ENCODE data around the gene MAML3.

The MAML3 gene

DNA sequence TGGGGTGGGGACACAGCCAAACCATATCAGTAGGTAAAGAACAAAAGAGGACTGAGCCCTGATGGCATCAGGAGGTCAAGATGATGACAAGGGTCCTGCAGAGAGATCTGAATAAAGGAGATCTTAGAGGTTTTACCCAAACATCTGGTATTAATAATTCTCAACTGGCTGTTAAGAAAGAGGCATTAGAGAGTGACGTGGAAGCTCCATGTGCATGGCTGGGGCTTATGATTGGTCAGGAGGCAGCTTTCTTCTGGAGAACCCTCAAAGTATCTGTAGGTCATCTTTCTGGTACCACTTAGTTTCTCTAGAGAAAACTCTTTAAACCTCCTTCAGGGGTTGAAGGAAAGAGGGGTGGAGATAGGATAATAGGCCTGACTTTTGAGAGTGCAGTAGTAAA lies 469.6 kb downstream of the MAML3 start:
- DNase-seq (ENCODE audit: low spot score) = no peak
- TF ChIP-seq, protein P1, sequence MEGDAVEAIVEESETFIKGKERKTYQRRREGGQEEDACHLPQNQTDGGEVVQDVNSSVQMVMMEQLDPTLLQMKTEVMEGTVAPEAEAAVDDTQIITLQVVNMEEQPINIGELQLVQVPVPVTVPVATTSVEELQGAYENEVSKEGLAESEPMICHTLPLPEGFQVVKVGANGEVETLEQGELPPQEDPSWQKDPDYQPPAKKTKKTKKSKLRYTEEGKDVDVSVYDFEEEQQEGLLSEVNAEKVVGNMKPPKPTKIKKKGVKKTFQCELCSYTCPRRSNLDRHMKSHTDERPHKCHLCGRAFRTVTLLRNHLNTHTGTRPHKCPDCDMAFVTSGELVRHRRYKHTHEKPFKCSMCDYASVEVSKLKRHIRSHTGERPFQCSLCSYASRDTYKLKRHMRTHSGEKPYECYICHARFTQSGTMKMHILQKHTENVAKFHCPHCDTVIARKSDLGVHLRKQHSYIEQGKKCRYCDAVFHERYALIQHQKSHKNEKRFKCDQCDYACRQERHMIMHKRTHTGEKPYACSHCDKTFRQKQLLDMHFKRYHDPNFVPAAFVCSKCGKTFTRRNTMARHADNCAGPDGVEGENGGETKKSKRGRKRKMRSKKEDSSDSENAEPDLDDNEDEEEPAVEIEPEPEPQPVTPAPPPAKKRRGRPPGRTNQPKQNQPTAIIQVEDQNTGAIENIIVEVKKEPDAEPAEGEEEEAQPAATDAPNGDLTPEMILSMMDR (IDR thresholded peaks at IDR 0.05; ENCODE audit: borderline replicate concordance, control extremely low read depth, extremely low read depth, insufficient read depth, missing control alignments) = no peak
- in situ Hi-C loops (cut with MboI; ENCODE audit: low sequenced_read_pairs, unreplicated experiment) = no loop called here

DNA sequence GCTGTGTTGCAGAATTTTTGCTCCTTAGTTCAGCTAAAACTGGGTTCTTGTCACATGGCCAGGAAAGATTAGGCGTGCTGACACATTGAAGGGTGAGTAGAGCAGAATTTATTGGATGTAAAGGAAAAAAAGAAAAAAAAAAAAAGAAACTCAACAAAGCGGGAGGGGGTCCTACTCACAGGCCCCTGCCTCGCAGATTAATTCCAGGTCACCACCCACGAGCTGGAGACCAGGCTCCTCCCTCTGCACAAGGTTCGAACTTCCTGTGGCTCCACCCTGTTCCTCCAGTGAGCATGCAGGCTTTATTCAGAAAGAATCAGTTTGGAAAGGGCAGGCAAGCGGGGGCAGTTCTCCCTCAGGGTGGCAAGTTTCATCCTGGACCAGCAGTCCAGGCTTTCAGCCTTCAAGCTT lies 471.2 kb downstream of the MAML3 start:
- in situ Hi-C loops (cut with MboI; ENCODE audit: low sequenced_read_pairs, unreplicated experiment) = no loop called here
- TF ChIP-seq, protein P1 (IDR thresholded peaks at IDR 0.05; ENCODE audit: borderline replicate concordance, control extremely low read depth, extremely low read depth, insufficient read depth, missing control alignments) = no peak
- no peak for DNase-seq (ENCODE audit: low spot score)

DNA sequence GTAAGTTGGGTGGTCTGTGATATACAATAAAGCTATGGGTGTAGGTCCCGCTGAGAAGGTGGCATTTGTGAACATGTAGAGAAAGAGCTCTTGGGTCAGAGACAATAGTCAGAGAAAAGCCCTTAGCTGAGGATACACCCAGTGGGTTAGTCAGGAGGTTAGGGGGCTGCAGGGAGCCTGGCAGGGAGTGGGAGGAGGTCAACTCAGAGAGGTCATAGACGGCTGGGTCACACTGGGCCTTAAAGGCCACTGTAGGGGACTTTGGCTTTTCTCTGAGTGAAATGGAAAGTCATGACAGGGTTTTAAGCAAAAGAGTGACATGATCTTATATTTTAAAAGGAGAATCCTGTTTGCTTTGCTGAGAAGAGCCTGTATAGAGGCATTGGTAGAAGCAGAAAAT lies 471.7 kb downstream of the MAML3 start:
- DNase-seq (ENCODE audit: low spot score) = no peak
- in situ Hi-C loops (cut with MboI; ENCODE audit: low sequenced_read_pairs, unreplicated experiment) = no loop called here
- TF ChIP-seq, protein P1 (IDR thresholded peaks at IDR 0.05; ENCODE audit: borderline replicate concordance, control extremely low read depth, extremely low read depth, insufficient read depth, missing control alignments) = no peak

DNA sequence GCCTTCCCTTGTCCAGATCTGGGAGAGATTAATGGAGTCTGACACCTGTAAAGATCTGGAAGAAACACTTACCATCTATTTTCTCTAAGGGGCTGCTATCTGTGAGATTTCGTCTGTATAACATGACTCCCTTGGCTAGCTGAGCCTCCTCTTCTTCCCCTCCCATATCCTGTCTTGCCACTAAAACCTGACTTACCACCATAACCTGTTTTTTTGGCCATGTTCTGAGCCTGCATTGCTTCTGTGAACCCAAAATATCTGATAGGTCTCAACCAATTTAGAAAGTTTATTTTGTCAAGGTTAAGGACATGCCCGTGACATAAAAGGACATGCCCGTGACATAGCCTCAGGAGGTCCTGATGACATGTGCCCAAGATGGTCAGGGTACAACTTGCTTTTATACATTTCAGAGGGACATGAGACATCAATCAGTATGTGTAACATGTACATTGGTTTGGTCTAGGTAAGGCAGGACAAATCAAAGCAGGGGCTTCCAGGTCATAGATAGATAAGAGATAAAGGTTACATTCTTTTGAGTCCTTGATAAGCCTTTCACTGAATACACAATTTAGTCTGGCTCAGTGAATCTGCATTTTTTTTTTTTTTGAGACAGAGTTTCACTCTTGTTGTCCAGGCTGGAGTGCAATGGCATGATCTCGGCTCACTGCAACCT lies 476.9 kb downstream of the MAML3 start:
- in situ Hi-C loops (cut with MboI; ENCODE audit: low sequenced_read_pairs, unreplicated experiment) = no loop called here
- DNase-seq (ENCODE audit: low spot score) = no peak
- TF ChIP-seq, protein P1 (IDR thresholded peaks at IDR 0.05; ENCODE audit: borderline replicate concordance, control extremely low read depth, extremely low read depth, insufficient read depth, missing control alignments) = no peak

DNA sequence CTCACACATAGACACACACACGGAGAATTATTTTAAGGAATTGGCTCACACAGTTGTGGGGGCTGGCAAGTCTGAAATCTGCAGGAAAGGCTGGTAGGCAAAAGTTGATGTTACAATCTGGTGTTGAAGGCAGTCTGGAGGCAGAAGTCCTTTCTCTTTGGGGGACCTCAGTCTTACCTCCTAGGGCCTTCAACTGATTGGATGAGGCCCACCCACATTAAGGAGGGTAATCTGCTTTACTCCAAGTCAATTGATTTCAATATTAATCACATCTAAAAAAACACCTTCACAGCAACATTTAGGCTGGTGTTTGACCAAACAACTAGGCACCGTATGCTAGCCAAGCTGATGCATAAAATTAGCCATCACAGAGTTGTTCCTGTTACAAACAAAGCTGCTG lies 477.6 kb downstream of the MAML3 start:
- no peak for DNase-seq (ENCODE audit: low spot score)
- in situ Hi-C loops (cut with MboI; ENCODE audit: low sequenced_read_pairs, unreplicated experiment) = no loop called here
- TF ChIP-seq, protein P1 (IDR thresholded peaks at IDR 0.05; ENCODE audit: borderline replicate concordance, control extremely low read depth, extremely low read depth, insufficient read depth, missing control alignments) = no peak

DNA sequence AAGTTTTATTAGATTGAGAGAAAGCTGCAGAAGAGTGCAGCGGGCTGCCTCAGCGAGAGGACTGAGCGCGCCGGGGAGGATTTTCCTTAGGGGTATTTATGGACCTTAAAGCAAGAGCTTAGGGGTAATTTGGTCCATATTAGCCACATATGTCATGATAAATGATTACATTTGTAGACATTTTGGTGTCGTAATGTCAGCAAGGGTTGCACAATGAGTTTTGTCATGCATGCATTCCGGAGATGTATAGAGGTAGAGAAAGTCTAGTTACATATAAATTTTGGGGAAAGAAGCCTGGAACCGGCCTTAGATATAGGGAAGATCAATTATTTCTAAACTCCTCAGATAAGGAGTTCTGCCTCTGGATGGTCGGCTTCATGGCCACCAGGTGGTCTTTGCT lies 478.3 kb downstream of the MAML3 start:
- in situ Hi-C loops (cut with MboI; ENCODE audit: low sequenced_read_pairs, unreplicated experiment) = no loop called here
- TF ChIP-seq, protein P1 (IDR thresholded peaks at IDR 0.05; ENCODE audit: borderline replicate concordance, control extremely low read depth, extremely low read depth, insufficient read depth, missing control alignments) = no peak
- no peak for DNase-seq (ENCODE audit: low spot score)
